Lower leg skin (tissue), 4 donors: Measurements from ENCODE around the gene DDIT4L. TPM values are rescaled to one million over a fixed set of nuclear protein-coding genes. Genes with fewer than 3 reads are reported as not detected.

Experiments used
- DNase-seq, 2 donors: peaks; one replicate each; pipeline ENCODE4 v3.0.0-alpha.2; 2019; ENCODE audit warnings: low spot score in 2 of 2
- H3K4me3 ChIP-seq: fragments of 200-600 bp; sonication (generic); 2 replicates; pipeline ENCODE4 v1.5.1; 2017; ENCODE audit warnings: mild to moderate bottlenecking, low read depth; ENCODE audit not compliant: poor library complexity, severe bottlenecking
- CTCF ChIP-seq, 3 donors: fragments of 450-650 bp; IDR thresholded peaks; one replicate each; pipeline ENCODE4 v1.5.1; 2016; ENCODE audit warnings: antibody characterized with exemption in 3 of 3, mild to moderate bottlenecking in 3 of 3, moderate library complexity in 2 of 3
- POLR2A ChIP-seq, 2 donors: fragments of 450-650 bp; IDR thresholded peaks; one replicate each; pipeline ENCODE4 v1.6.1; 2016 to 2017; ENCODE audit warnings: antibody characterized with exemption in 2 of 2, mild to moderate bottlenecking in 1 of 2, moderate library complexity in 1 of 2
- WGBS, 2 donors: methylation state at CpG; one replicate each; pipeline ENCODE4 v1.1.5; 2018; 5-methylcytosine and 5-hydroxymethylcytosine counted together
- intact Hi-C: fragments of 100-400 bp; cut with DNase I; formaldehyde crosslinking; loops from one replicate; pipeline ENCODE4 v1.15.0; 2023; ENCODE audit warnings: low total_unique reads
- total RNA-seq, 4 donors: library from RNA; depleted of rRNA; stranded (reverse); fragments of >200 nt; gene quantifications; one replicate each; pipeline ENCODE4 v1.1.0, GENCODE V29; 2016

The DDIT4L gene
- total RNA-seq, 4 donors from 2014 or later, result 0.71 to 8.9 (median 1.7) TPM

GRCh38 chr4:100184787-100185186 lies 5.5 kb downstream of the DDIT4L start:
- WGBS, 2 donors, result 97 to 98% methylated on average over 2 of the region's 2 CpGs
- no peak for TF ChIP-seq POLR2A (IDR thresholded peaks at IDR 0.05)
- TF ChIP-seq CTCF (IDR thresholded peaks at IDR 0.05), result no peak
- no peak for DNase-seq
- intact Hi-C loops, result no loop called here
- H3K4me3 ChIP-seq, result no peak overlapping the region

GRCh38 chr4:100177855-100178254 lies 12.4 kb downstream of the DDIT4L start:
- intact Hi-C loops, result no loop called here
- 70 to 87% methylated on average over 1 of the region's 1 CpG for WGBS, 2 donors
- TF ChIP-seq CTCF (IDR thresholded peaks at IDR 0.05) (no peak), POLR2A (IDR thresholded peaks at IDR 0.05) (no peak)
- DNase-seq, result no peak
- no peak overlapping the region for H3K4me3 ChIP-seq

GRCh38 chr4:100177126-100177525 lies 13.1 kb downstream of the DDIT4L start:
- no peak overlapping the region for H3K4me3 ChIP-seq
- intact Hi-C loops, result no loop called here
- no peak for DNase-seq
- TF ChIP-seq POLR2A (IDR thresholded peaks at IDR 0.05) (no peak), CTCF (IDR thresholded peaks at IDR 0.05) (no peak)

GRCh38 chr4:100175858-100176257 lies 14.4 kb downstream of the DDIT4L start:
- no peak overlapping the region for H3K4me3 ChIP-seq
- TF ChIP-seq POLR2A (IDR thresholded peaks at IDR 0.05) (no peak), CTCF (IDR thresholded peaks at IDR 0.05) (no peak)
- 91 to 94% methylated on average over 2 of the region's 2 CpGs for WGBS, 2 donors
- DNase-seq, result no peak
- intact Hi-C loops, result no loop called here

- no peak for DNase-seq
- H3K4me3 ChIP-seq, result no peak overlapping the region
- 85 to 92% methylated on average over 3 of the region's 3 CpGs for WGBS, 2 donors
- TF ChIP-seq POLR2A (IDR thresholded peaks at IDR 0.05) (no peak), CTCF (IDR thresholded peaks at IDR 0.05) (no peak)
- intact Hi-C loops, result no loop called here
Observed at GRCh38 chr4:100174985-100175383, 15.3 kb downstream of the DDIT4L start.

- no peak overlapping the region for H3K4me3 ChIP-seq
- 63 to 66% methylated on average over 3 of the region's 3 CpGs for WGBS, 2 donors
- TF ChIP-seq POLR2A (IDR thresholded peaks at IDR 0.05), result no peak
- no peak for TF ChIP-seq CTCF (IDR thresholded peaks at IDR 0.05)
- intact Hi-C loops, result no loop called here
- DNase-seq, result no peak
Observed at GRCh38 chr4:100170986-100171385, 19.3 kb downstream of the DDIT4L start.
